Measurements from ENCODE around the gene RHOG. TPM values are rescaled to one million over a fixed set of nuclear protein-coding genes. Genes with fewer than 3 reads are reported as not detected.
"Not testable (repeated sequence)": the region's sequence is repeated elsewhere in the genome, so short reads cannot be mapped to it uniquely, and the experiment has no call there.

Gene RHOG
- total RNA-seq, 1 experiment from 2014 or later: 67.0 TPM

DNA sequence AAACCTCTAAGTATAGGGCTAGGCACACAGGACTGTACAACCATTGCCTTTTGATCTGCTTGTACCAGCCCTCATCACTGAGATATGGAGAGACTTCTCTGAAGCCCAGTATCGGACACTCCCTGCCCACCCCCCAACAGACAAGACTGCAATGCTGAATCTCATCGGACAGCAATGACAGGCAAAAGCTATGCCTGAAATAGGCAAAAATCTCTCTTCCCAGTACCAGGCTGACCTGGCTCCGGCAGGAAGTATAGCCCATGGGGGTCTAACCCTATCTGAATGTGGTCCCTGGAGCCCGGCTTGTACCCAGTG, 6.5 kb downstream of the RHOG start:
- DNase-seq (ENCODE audit: low read depth): no peak

DNA sequence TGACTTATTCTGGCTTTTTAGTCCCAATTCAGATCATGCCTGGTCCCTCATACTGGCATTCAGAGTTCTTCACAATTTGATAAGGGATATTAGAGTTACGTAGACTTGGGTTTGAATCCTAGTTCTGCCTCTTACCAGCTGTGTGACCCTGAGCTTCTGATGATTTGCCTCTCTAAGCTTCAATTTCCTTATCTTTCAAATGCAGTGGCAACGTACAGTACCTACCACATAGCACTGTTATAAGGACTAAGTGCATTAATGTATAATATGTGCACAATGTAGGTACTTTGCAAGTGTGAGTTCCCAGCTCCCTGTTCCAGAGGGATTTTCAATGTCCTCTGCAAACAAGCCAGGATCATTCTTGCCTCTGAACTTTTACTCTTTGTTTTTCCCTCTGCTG, 7.3 kb downstream of the RHOG start:
- no peak for DNase-seq (ENCODE audit: low read depth)

DNA sequence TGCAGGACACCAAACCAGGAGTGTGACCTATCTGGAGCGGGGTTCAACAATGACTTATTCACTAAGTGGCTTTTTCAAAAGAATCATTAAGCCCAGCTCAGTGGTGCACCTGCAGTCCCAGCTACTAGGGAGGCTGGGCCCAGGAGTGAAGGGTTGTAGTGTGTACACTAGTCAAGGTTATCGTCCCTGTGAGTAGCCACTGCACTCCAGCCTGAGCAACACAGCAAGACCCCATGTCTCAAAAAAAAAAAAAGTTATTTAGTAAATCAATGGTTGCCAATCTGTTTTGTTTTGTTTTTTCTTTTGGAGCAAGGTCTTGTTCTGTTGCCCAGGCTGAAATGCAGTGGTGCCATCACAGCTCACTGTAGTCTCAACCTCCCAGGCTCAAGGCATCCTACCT, 7.9 kb downstream of the RHOG start:
- no peak for DNase-seq (ENCODE audit: low read depth)

DNA sequence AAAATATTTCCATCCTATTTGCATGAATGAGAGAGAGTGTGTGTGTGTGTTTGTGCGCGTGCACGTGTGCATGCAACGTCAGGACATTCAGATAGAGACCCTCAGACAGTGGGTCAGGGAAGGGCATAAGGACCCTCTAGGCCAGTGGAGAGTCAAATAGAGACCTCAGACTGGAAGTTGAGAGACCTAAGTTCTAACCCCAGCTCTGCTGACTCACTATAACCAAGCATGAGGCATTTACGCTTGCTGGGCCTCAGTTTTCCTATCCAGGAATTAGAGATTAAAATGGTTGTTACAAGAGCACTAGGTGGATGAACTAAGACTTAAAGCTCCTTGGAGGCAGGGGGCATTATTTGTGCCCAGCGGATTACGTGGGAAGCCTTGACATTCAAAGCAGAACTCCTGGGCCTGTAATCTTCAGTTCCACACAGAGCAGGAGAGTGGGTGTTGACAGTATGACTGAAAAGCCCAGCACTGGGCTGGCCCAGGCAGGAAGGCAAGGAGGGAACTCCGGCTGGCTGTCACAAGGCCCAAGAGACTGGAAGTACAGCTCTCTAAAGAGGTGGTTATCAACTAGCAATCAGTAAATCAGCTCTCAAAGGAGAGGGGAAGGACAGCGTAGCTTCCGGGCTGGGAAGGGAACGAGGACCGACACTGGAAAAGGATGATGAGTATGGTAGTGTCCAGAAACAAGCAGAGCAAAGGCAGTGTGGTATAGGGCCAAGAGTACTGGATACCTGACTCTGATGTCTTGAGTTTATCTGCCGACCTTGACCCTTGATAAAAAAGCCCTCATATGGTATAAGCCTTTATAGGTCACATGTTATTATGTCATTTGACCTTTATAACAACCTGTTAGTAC, 9.2 kb downstream of the RHOG start:
- DNase-seq (ENCODE audit: low read depth): no peak

DNA sequence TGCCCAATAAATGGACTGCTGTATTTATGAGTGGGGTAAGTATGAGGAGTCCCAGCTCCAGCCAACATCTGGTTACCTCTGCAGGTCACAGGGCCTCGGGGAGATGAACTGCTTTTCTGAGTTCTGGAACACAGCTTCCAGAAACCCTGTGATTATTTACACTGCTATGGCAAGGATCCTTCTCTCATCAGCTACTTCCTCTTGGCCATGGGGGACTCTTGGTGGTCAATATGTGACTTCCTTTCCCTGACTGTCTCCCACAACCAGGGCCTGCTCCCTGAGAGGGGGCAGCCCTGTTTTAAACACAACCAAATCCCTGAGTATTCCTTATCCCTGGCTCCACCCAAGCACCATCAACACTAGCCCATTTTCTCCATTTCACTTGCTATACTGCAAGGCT, 10.0 kb downstream of the RHOG start:
- no peak for DNase-seq (ENCODE audit: low read depth)

DNA sequence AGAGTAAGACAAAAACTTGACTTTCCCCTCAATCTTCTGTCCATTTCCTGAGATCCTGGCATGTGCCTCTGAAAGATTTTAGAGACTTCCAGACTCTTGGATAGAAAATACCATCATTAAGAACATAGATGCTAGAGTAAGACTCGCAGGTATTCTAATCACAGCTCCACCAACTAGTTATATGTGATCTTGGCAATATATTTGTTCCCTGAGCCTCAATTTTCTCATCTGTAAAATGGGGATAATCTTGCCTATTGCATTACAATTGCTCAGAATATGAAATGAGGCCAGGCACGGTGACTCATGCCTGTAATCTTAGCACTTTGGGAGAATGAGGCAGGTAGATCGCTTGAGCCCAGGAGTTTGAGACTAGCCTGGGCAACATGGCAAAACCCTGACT, 10.7 kb downstream of the RHOG start:
- no peak for DNase-seq (ENCODE audit: low read depth)

DNA sequence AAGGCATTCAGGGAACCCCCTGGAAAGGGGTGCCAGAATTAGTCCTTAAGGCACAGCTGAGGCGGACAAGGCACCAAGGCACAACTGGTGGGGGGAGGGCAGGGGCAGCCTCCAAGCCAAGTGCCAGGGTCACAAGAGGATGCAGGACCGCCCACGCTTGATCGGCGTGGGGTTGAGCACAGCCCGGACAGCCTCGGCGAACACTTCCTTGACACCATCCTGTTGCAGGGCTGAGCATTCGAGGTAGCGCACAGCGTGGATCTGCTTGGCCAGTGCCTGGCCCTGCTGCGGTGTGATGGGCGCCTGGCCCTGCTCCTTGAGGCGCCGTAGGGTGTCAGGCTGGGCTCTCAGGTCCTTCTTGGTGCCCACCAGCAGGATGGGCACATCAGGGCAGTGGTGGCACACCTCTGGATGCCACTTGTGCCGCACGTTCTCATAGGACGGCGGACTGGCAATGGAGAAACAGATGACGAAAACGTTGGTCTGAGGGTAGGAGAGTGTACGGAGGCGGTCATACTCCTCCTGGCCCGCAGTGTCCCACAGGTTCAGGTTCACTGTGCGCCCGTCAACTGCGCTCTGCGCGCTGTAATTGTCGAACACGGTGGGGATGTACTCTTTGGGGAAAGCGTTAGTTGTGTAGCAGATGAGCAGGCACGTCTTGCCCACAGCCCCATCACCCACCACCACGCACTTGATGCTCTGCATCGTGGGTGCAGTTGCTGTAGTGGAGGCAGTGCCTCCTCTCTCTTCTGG, 13.1 kb downstream of the RHOG start:
- no peak for DNase-seq (ENCODE audit: low read depth)

DNA sequence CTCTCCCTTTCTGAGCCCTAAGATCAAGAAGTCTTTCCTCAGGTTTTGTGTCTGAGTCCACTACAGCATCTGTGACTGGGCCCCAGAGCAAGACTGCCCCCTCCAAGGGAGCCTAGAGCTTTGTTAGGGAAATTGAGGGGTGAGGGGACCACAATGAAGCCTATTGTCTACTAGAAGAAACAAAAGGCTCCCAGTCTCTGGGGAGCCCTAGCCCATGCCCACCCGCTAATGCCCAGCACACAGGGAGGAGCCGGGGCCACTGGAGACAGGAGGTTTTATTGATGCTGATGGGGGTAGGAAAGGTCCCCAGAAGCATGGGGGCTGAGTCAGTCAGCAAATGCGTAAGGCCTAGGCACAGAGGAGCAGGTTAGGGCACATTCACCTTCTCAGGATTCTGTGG, 14.0 kb downstream of the RHOG start:
- DNase-seq (ENCODE audit: low read depth): no peak

DNA sequence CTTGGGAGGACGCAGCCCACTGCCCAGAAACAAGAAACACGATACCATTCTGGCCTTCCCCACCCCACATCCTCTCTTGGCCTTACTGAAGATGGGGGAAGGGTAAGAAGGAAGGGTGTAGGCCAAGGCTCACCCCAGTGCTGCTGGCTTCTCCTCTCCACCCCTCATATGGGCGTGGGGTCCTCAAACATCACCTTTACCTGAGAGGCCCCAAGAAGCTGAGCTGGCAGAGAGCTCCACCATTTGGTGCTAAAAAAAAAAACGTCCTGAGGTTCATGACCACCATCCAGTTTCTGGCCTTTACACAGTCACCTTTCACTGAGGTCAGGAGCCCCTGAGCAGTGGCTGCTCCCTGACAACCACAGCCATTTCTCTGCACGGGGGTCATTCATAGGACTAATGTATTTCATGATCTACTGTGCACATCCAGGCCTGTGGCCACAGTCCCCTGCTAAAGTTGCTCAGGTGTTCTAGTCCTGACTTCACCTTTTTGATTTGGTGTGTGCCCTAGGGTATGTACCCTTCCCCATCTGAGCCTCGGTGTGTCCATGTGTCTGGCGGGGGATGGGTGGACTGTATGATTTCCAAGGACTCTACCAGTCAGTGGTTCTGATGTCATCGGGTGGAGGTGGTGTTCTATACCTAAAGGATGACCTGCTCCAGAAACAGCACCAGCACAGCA, 15.1 kb downstream of the RHOG start:
- DNase-seq (ENCODE audit: low read depth): no peak

DNA sequence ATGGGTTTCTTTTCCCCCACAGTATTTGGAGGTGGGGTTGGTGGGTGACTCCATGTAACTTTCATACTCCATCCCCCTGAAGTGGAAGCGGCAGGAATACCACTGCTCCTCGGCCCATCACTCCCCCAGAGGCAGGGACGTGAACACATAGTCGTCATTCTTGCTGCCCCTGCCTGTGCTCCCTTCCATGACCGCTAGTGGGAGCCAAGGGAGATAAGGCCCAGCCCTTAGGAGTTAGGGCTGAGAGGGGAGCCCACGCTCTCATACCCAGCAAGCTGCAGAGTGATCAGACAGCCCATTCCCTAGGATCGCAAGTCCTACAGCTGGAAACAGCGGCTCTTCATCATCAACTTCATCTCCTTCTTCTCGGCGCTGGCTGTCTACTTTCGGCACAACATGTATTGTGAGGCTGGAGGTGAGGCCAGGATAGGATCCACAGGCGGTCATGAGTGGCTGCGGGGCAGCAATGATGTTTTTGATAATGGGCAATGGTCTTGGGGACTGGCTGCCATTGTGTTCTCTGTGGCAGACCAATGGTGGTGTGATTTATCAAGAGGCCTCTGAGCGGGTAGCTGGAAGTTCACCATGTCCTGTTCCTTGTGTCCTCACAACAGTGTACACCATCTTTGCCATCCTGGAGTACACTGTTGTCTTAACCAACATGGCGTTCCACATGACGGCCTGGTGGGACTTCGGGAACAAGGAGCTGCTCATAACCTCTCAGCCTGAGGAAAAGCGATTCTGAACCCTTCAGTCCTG, 15.9 kb downstream of the RHOG start:
- peak; percentile 32 for DNase-seq (ENCODE audit: low read depth)

DNA sequence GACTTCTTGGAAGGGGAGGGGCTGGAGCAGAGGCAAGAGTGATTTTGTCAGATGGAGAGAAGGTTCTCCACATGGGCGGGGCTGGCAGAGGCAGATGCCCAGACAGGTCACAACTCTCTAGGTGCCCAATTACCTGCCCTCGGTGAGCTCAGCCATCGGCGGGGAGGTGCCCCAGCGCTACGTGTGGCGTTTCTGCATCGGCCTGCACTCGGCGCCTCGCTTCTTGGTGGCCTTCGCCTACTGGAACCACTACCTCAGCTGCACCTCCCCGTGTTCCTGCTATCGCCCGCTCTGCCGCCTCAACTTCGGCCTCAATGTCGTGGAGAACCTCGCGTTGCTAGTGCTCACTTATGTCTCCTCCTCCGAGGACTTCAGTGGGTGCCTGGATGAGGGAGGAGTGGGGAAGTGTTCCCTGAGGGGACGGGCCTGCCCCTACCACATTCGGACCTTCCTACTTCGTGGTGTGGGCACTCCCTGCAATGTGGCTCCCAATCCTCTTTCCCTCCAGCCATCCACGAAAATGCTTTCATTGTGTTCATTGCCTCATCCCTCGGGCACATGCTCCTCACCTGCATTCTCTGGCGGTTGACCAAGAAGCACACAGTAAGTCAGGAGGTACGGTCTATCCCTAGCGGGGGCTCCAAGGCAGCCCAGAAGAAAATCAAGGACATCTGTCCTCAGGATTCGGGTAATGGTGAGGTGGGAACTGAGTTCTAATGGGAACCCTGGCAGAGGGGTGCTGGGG, 16.8 kb downstream of the RHOG start:
- DNase-seq (ENCODE audit: low read depth): no peak

DNA sequence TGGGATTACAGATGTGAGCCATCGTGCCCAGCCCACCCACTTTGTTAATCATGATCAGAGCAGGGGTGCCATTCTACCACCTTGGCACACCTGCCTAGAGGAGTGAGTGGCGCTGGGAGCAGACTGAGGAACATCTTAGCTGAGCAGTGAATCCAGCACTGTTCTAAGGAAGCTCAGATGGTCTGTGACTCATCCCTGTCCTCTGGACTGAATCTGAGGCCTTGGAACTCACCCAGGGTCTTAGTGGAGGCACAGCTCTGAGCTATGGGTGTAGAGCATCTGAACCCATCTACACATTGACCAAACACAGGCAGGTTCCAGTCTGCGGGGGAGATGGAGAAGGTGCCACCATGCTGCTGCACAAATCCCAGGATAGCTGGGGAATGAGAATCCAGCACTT, 17.5 kb downstream of the RHOG start:
- DNase-seq (ENCODE audit: low read depth): peak; percentile 84

DNA sequence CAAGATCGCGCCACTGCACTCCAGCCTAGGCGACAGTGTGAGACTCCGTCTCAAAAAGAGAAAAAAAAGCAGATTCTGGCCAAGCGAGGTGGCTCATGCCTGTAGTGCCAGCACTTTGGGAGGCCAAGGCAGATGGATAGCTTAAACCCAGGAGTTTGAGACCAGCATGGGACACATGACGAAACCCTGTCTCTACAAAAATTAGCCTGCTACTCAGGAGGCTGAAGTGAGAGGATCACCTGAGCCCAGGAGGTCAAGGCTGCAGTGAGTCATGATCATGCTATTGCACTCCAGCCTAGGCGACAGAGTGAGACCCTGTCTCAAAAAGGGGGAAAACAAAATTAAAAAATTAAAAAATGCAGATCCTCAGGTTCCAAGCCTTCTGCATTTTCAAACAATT, 18.4 kb downstream of the RHOG start:
- DNase-seq (ENCODE audit: low read depth): no peak

DNA sequence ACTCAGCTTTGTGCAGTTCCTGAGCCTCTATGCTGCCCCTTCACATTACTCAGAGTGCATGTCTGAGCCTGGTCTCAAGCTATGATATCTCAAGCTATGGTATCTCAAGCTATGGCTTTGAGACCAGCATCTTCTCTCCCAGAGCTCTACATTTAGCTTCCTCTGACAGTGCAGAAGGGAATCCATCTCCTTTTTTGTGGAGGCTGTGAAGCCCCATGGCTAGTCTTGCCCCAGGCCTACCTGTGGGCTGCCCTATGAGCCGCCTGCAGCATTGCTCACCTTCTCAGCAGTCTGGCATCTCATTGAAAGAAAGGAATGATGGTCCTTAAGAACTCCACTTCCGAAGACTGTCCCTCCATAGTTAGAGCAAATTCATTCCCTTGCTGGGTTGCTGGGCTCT, 19.8 kb downstream of the RHOG start:
- no peak for DNase-seq (ENCODE audit: low read depth)

DNA sequence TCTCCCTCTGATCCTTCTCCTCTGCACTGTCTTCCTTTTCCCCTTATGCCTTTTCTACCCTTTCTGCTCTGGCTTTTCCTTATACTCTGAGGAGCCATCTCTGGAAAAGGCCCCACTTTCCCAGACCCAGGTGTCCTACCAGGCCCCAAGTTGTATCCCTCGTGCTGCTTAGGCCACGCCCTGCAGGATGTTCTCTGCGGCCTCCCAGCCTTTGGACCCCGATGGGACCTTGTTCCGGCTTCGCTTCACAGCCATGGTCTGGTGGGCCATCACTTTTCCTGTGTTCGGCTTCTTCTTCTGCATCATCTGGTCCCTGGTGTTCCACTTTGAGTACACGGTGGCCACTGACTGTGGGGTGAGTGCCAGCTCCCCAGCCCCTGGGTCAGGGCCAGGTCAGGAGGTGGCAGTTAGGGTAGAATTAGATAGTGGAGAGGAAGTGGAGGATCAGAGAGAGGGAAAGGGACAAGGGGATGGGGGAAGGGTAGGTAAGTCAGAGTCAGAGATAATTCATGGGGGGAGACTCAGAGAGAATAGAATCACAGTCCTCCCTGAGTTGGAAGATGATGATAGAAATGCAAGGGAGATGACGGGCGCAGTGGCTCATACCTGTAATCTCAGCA, 23.5 kb downstream of the RHOG start:
- DNase-seq (ENCODE audit: low read depth): no peak

DNA sequence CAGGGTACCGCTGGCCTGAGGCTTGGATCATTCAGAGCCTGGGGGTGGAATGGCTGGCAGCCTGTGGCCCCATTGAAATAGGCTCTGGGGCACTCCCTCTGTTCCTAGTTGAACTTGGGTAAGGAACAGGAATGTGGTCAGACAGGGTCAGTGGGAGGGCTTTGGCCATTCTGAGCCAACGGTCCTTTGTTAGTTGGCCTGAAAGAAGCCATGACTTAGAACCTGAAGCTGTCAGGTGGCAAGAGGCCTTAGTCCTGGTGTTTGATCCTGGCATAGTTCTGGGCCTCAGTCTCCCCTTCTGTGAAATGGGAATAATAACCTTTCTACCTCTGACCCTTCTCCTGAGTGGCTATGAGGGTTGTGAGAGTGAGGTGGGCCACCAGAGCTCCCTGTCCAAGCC, 24.1 kb downstream of the RHOG start:
- DNase-seq (ENCODE audit: low read depth): no peak

DNA sequence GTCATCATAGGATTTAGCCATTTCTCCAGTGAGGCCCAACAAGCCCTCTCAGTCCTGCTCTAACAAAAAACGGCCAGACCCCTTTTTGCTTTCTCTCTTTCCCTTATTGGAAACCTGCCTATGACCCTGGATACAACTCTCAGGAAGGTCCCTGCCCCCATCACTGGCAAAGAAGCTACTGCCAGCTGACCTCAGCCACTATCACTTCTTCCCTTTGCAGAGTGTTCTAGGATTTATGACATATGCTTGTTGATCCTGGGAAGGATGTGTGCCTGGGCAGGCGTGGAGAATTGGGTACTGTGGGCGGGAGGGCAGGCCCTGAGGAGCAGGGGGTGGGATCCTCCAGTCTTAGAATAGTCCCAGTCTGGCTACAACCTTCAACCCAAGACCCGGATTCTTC, 24.9 kb downstream of the RHOG start:
- DNase-seq (ENCODE audit: low read depth): no peak

DNA sequence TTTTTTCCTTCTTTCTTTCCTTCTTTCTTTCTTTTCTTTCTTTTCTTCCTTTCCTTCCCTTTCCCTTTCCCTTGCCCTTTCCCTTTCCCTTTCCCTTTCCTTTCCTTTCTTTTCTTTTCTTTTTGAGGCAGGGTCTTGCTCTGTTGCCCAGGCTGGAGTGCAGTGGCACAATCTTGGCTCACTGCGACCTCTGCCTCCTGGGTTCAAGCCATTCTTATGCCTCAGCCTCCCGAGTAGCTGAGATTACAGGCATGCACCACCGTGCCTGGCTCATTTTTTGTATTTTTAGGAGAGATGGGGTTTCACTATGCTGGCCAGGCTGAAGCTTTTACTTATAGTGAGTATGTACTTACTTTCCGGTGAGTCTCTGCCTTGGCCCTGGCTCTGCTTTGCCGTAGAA, 25.9 kb downstream of the RHOG start:
- DNase-seq (ENCODE audit: low read depth): not testable (repeated sequence)

DNA sequence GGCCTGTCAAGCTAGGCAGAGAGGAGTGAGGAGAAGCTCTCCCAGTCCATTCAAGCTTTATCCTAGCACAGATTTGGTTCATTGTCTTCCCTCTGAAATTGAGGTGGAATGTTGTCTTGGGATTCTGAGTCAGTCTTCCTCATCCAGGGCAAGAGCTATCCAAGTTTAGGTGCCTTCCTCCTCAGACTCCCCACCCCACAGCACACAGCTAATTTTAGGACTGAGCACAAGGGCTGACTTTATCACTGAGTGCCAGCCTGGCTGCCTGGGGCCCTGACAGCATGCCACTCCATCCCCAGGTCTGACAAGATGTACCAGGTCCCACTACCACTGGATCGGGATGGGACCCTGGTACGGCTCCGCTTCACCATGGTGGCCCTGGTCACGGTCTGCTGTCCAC, 29.8 kb downstream of the RHOG start:
- no peak for DNase-seq (ENCODE audit: low read depth)

DNA sequence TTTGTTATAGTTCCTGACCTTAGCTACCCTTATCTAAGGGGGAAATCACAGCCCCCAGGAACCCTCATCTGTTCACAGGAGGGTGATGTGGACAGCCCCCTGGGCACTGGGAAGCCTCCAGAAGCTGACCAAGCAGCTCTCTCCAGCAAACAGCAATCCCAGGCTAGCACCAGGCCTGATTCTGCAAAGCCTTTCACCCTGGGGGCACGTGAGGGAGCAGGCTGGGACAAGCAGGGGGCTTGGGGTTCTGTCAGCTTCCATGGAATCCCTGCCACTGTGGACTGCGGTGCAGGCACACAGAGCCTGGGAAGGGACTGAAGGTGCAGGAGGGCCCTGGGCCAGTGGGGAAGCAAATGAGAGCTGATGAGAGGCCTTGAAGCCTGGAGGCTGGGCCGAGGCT, 30.3 kb downstream of the RHOG start:
- no peak for DNase-seq (ENCODE audit: low read depth)

DNA sequence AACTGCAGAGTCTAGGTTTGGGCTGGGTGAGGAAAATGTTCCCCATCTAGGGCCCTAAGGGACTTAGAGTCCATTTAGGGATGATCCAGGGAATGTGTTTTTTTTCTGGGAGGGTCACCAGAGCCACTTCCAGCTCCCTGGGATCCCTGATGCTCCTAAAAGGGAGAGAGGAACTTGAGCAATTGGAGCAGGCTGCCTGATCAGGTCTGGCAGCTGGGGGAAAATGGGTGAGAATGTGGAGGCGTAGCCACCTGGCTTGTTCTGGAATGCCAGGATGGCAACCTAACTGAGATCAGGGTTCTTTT, 31.2 kb downstream of the RHOG start:
- no peak for DNase-seq (ENCODE audit: low read depth)

Data from M059J (cell line).